Suprapubic skin (tissue), 2 donors: ENCODE results near the gene LY6G6D.

Experiments
- EP300 ChIP-seq: sonication (generic); formaldehyde crosslinking; IDR thresholded peaks from one replicate; pipeline ENCODE4 v1.6.1; 2017; ENCODE audit warnings: antibody characterized with exemption
- POLR2A ChIP-seq, 2 donors: fragments of 450-650 bp; IDR thresholded peaks; one replicate each; pipeline ENCODE4 v1.6.1; 2017; ENCODE audit warnings: antibody characterized with exemption in 2 of 2, mild to moderate bottlenecking in 2 of 2, moderate library complexity in 2 of 2

DNA sequence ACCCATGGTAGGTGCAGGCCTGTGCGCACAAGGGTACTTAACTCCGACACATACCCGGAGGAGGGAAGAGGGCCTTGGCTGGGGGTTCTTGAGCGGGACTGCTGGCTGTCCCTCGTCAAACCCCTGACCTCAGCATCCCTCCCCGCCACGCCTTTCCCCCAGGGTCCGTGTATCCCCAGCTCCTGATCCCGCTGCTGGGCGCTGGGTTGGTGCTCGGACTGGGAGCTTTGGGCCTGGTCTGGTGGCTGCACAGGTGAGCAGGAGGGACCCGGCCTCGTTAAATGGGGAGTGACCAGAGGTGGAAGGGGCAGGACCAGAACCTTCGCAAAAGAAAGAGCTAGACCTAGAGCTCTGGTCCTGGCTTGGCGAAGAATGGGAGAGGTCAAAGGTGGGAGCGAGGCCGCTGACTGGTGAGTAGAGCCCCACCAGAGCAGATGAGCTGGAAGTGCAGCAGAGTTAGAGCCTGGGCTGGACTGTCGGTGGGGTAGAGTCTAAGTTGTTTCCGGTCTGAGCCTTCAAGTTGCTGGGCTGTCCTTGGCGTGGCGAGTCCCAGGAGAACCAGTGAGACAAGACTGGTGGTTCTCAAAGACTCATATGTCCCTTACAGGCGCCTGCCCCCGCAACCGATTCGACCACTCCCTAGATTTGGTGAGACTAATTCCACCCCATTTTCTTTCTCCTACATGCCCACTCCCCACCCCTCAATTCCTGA lies 9.0 kb downstream of the LY6G6D start:
- TF ChIP-seq POLR2A (IDR thresholded peaks at IDR 0.05) (no peak), EP300 (no peak)
